ENCODE measurements around the gene LRRC1. TPM values are rescaled to one million over a fixed set of nuclear protein-coding genes. Genes with fewer than 3 reads are reported as not detected.

The LRRC1 gene
- total RNA-seq, 1 experiment from 2014 or later, result 10.3 TPM

GRCh38 chr6:53943395-53943794 lies 148.6 kb downstream of the LRRC1 start:
- no peak for TF ChIP-seq CTCF (conservative IDR thresholded peaks at IDR 0.05)
- H3K4me3 Mint-ChIP-seq, result no peak overlapping the region
- WGBS (ENCODE audit: extremely low coverage, insufficient read length, low lambda C conversion rate), result no CpG with 5 or more reads among the region's 2 CpGs

More at GRCh38 chr6:53943395-53943794, 148.6 kb downstream of the LRRC1 start:
- H3K27me3 ChIP-seq (ENCODE audit: insufficient read depth, low read length), result no peaks in the 10 kb centered on the region
- Mint-ChIP-seq H3K9me3 (peaks cover 9 to 10% of the 10 kb centered on the region in 2 experiments), H3K4me1 (peaks cover 0 to 2% of the 10 kb centered on the region in 2 experiments; a peak in 2 of 4 replicates), H3K27me3 (ENCODE audit: low read depth) (no peaks in the 10 kb centered on the region; the same call in 1 of the 2 replicates), H3K27ac (no peak overlapping the region), H3K36me3 (ENCODE audit: insufficient read depth in 1 of 3, low read depth in 3 of 3) (no peaks in the 10 kb centered on the region; a peak in 1 of 7 replicates)
- no peak for DNase-seq
- no peak overlapping the region for H2BK20ac ChIP-seq (ENCODE audit: low read depth, low read length, poor library complexity, severe bottlenecking)
- H2BK15ac ChIP-seq (ENCODE audit: low read depth, low read length), result no peak overlapping the region
- H2AFZ ChIP-seq (ENCODE audit: low read length), result no peak overlapping the region
- no peaks in the 10 kb centered on the region for H3K23me2 ChIP-seq (ENCODE audit: insufficient read length, low read depth, low read length, poor library complexity, severe bottlenecking)
- no peak overlapping the region for H3T11ph ChIP-seq (ENCODE audit: low read length)
- H2BK12ac ChIP-seq (ENCODE audit: insufficient read length, low read depth, low read length), result no peak overlapping the region
- no peak overlapping the region for H4K91ac ChIP-seq (ENCODE audit: insufficient read length, low read depth, low read length)
- no peak overlapping the region for H2AK5ac ChIP-seq (ENCODE audit: insufficient read length, low read length)
- H4K5ac ChIP-seq (ENCODE audit: insufficient read length, low read depth, low read length), result no peak overlapping the region
- H3K9ac ChIP-seq (ENCODE audit: extremely low read depth, insufficient read length, low read length), result no peak overlapping the region
- H3K18ac ChIP-seq (ENCODE audit: insufficient read length, low read depth, low read length), result no peak overlapping the region
- H4K20me1 ChIP-seq (ENCODE audit: control insufficient read depth, insufficient read depth, insufficient read length), result no peaks in the 10 kb centered on the region
- H3K4me1 ChIP-seq (ENCODE audit: insufficient read depth, low read length), result no peaks in the 10 kb centered on the region
- H3K79me2 ChIP-seq (ENCODE audit: insufficient read depth, low read length), result no peaks in the 10 kb centered on the region
- H4K8ac ChIP-seq (replicated peaks; ENCODE audit: insufficient read length, low read depth, low read length), result no peak overlapping the region
- no peak overlapping the region for H3K4me2 ChIP-seq (ENCODE audit: insufficient read depth, insufficient read length, low read length)
- H2BK5ac ChIP-seq (ENCODE audit: insufficient read length, low read length), result no peak overlapping the region
- no peaks in the 10 kb centered on the region for H3K9me3 ChIP-seq (ENCODE audit: control insufficient read depth, low read depth, low read length)
- no peak overlapping the region; the same call in 1 of the 2 replicates for H3K14ac ChIP-seq (ENCODE audit: insufficient read depth, low read length)
- no peak overlapping the region for H2BK120ac ChIP-seq (ENCODE audit: low read depth, low read length, poor library complexity, severe bottlenecking)
- no peak overlapping the region for H3K23ac ChIP-seq (ENCODE audit: insufficient read length, low read depth, low read length)
- H3K79me1 ChIP-seq (ENCODE audit: insufficient read depth, low read depth, low read length, poor library complexity, severe bottlenecking), result no peaks in the 10 kb centered on the region
- H3K27ac ChIP-seq (ENCODE audit: insufficient read length, low read depth, low read length), result no peak overlapping the region
- no peak overlapping the region for H3K4ac ChIP-seq (ENCODE audit: low read depth, low read length)
- H3K56ac ChIP-seq (ENCODE audit: insufficient read length, low read depth, low read length), result no peak overlapping the region

All from H9 (cell line).